HG02798 (cell line): Measurements from ENCODE around the gene CELA2A.
A peak's percentile ranks its signal among the peaks of the same experiment; 100 is the strongest.

Experiments
- ATAC-seq: cut with Tn5 transposase; IDR thresholded peaks from one replicate; pipeline ENCODE4 v1.9.1; 2021; ENCODE audit warnings: mild to moderate bottlenecking; ENCODE audit not compliant: unreplicated experiment, poor library complexity

CELA2A gene

DNA sequence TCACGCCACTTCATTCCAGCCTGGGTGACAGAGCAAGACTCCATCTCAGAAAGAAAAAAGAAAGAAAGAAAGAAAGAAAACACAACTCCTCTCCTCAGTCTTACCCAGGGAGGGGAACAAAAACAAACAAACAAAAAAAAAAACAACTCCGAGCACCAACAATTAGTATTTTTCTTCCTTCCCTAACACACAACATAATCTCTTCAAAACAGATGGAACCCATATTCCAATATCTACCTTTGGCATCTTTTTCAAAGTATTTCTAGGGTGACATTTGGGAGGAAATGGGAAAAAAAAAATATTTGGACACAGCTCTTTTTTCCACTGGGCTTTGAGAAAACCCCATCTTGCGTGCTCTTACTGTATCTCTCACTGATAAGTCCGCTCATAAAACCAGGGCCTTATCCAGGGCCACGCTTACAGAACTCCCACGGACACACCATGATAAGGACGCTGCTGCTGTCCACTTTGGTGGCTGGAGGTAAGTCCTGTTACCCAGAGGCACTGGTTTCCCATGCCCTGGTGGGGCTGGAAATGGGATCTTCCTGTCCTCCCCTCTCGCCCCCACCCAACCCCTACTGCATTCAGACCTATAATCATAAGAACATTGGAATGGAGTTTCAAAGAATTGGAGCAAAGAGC lies at the start of gene CELA2A:
Gene CELA2A (plus strand): TSS at position 420 of the 642 bp plus-strand sequence. CDS start 22 bp downstream, at position 442.
- ATAC-seq: no peak

DNA sequence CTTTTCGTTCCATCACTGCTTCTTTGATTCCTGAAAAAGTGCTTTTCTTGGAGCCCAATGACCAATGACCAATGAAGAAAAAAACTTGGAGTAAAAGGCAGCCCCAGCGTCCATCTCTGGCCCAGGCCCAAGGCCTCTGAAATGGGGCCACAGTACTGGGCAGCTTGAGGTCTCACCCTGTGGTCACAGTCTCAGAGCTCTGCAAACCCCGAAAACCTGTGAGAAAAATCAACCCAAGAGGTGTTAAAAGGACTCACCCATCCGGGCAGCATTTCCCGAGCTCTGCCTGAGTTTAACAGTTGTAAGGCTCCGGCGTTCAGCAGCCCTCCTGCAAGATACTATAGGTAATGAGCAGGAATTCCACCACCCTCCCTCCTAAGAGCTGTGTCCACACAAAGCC lies 49.0 kb upstream of the CELA2A start:
- ATAC-seq: no peak

DNA sequence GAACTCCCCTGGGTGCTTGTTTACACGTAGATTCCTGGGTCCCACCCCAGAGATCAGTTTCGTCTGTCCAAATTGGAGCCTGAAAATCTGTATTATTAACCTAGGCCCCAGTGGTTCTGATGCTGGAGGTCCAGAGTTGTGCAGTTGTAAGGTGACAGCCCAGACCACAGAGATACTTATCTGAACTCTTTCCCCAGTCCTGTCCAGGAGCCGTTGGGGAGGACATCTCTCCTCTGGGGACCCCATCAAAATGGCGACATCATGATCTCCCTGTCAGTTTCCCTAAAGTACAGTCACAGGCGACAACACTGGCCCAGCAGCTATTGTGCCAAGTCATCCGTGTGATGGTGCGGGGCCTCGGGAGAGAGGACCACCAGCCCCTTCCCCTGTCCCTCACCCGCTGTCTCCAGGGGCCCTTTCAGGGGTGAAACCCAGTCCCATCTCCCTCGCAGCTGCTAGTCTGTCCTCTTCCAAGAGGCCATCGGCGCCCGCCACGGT lies 47.6 kb upstream of the CELA2A start:
- no peak for ATAC-seq

DNA sequence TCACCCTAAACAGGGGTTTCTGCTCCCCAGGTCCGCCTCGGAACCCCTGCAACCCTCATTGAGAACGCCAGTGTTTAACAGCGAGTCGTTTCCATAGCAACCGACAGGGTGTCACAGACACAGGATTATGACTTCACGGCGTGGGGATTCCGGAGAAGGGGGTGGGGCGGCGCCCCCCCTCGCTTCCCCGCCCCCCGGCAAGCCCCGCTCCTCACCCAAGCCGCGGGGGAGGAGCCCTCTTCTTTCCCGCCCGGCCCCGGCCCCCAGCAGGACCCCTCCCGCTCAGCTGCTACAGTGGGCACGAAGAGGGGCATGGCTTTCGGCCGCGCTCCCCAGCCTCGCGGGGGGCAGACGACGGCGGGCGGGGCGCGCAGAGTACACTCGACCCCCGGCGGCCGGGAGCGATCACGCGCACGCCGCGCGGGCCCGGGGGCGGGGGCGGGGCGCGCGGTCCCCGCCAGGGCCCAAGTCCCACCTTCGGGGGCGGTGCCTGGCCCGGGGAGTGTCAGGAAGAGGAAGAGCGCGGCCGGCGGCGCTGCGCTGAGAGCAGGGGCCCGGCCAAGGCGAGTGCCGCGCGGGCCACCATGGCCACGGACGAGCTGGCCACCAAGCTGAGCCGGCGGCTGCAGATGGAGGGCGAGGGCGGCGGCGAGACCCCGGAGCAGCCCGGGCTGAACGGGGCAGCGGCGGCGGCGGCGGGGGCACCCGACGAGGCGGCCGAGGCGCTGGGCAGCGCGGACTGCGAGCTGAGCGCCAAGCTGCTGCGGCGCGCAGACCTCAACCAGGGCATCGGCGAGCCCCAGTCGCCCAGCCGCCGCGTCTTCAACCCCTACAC lies 46.9 kb upstream of the CELA2A start, which contains the start of gene EFHD2:
Gene EFHD2 (plus strand): TSS at position 501 of the 835 bp plus-strand sequence. CDS start 84 bp downstream, at position 585.
- peak; percentile 87 for ATAC-seq

DNA sequence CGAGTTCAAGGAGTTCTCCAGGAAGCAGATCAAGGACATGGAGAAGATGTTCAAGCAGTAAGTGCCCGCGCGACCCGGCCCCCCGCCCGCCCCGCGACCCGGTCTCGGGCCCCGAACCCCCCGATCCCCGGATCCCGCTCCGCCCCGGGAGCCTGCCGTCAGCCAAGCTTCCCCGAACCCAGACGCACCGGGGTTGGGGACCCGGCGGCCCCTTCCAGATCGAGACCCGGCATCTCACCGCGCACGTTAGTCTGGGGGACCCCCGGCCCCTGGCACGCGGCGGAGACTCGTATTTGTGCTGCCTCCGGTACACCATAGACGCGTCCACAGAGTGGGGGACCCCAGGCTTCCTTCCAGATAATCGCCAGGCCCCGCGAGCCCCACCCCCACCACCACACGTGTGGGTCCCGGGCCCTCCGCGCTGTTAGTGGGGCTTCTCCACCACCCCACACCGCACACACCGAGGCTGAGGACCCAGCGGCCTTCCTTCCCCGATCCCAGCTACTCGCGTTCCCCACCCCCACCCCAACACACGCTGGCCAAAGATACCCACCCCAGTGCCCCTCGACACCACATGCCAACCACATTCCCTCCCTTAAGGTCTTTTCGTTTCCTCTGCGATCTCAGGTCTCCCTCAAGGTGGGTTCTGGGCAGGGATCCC lies 46.2 kb upstream of the CELA2A start:
- ATAC-seq: no peak

DNA sequence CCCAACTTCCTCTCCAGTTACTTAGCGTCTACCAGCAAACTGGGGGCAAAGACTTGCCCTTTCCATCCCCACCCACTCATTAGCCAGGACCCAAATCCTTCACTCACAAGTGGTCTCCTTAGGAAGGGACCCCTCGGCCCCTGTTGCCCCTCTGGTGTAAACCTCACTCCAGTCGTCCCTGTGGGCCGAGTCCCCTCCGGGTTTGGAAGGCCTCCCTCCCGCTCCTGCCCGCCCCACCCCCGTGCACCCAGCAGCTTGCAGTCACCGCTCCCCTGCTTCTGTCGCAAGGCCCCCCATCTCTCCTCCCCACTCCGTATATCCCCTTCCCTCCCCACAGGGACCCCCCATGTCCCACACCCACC lies 45.7 kb upstream of the CELA2A start:
- ATAC-seq: no peak

DNA sequence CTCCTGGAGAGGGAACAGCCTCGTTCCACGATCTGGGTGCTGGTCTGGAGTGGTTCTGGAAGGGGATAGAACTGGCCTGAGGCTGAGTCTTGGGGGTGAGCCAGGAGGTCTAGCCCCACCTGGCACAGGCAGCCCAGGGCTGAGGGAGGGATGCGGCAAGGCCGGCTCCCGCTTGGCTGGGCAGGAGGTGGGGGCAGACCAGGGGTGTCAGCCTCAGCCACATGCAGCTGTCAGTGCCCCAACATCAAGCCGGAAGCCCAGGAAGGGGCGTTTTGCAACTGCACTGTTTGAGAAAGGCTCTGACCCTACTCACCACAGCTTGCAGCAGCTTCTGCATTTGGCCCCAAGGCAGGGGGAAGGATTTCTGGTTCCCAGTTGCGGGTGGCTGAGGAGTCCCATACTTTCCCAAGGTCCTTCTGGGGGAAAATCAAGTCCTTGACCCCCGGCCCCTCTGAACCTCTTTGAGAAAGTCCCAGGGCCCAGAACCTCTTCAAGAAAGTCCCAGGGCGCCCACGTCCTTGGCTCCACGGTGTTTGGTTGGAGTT lies 44.9 kb upstream of the CELA2A start:
- peak; percentile 50 for ATAC-seq

DNA sequence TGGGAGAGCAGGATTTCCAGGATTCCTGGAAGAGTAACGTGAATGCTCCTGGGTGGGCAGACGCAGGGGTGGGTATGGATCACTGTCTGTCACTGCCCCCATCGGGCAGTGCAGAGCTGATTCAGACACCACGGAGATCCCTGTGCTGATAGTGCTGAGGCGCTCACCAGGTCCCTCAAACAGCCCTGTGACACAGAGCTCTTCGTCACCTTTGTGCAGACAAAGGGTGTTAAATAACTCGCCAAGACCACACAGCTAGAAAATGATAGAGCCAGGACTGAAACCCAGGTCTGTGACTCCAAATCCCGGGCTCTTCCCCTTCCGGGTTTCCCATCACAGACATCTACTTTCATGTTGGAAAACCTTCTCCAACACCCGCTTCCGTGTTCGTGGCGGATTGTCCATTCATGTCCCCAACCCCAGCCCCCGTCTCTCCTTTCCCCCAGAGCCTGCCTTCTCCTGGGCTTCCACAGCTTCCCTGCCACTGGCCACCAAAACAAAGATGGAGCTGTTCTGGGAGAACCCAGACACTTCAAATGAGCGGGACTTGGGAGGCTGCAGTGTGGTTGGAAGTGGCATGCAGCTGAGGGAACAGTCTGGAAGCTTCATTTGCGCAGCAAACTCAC lies 44.2 kb upstream of the CELA2A start:
- ATAC-seq: no peak

DNA sequence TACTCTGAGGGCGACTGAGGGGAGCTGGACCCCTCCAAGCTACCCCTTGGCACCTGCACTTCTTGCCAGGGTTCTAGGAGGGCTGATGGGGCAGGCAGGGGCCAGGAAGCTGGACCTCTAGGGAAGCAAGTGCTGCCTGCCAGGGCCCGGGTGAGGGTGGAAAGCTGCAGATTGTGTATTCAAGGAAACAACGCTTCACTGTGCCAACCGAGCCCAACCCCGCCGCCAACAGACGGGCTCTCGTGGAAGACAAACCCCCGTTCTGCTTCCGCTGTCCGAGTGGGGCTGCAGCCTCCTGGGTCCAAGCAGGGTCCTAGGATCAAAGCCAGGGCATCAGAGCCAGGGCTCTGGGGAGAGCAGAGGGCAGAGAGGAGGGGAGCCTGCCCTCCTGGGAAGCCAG lies 43.7 kb upstream of the CELA2A start:
- ATAC-seq: no peak

DNA sequence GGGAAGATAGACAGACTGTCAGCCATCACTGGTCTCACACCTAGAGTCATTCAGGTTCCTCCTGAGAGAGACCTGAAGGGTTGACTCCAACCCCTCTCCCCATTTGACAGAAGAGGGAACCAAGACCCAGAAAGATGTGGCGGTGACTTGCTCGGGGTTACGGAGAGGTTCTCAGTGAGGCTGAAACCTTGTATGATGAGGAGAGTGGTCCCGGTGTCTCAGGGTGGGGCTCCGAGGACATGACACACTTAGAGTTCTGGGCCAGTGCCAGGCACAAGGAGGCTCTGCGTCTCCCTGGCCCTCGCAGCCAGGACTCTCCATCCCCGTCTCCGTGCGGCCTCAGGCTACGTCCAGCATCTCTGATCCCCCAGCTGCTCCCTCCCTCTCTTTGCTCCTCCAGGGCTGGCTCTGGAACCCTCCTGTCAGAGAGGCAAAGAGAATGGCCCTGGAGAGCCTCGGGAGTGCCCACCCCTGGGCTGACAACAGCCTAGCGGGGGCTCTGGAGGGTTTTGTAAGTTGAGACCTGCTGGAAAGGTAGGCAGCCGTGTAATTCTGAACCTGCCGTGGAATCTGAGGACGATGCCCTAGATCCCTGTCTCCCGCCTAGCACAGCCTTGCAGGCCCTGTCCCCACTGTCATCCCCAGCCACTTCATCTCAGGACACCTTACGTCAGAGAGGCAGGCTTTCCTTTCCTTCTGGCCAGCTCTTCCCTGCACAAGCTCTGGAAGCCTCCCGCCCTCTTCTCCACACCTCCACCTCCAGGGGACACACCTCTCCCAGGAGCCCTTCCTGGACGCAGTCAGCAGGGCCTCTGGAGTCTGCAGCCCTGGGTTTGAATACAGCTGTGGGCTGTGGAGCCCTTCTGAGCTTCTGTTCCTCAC lies 42.7 kb upstream of the CELA2A start:
- ATAC-seq: no peak

DNA sequence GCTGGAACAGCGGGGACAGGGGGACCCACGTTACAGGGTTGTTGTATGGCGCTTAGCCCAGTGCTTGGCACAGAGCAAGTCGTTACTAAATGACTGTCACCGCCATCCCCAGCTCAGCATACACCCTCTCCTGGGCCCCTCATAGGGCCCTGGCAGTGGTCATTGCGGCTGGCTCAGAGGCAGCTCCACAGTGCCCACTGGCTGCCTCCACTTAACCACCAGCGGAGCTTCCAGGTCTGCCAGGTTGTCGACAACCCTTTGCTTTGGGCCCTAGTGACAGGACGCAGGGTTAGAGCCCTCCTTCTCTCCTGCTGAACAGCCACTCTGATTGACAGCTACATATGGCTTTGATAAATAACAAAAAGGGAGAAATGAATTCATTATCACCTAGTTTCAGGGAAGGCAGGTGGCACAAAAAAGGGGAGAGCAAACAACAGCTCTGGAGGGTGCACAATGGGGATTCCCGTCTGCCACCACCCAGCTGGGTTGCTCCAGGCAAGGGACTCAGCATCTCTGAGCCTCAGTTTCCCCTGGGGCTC lies 42.0 kb upstream of the CELA2A start:
- no peak for ATAC-seq

DNA sequence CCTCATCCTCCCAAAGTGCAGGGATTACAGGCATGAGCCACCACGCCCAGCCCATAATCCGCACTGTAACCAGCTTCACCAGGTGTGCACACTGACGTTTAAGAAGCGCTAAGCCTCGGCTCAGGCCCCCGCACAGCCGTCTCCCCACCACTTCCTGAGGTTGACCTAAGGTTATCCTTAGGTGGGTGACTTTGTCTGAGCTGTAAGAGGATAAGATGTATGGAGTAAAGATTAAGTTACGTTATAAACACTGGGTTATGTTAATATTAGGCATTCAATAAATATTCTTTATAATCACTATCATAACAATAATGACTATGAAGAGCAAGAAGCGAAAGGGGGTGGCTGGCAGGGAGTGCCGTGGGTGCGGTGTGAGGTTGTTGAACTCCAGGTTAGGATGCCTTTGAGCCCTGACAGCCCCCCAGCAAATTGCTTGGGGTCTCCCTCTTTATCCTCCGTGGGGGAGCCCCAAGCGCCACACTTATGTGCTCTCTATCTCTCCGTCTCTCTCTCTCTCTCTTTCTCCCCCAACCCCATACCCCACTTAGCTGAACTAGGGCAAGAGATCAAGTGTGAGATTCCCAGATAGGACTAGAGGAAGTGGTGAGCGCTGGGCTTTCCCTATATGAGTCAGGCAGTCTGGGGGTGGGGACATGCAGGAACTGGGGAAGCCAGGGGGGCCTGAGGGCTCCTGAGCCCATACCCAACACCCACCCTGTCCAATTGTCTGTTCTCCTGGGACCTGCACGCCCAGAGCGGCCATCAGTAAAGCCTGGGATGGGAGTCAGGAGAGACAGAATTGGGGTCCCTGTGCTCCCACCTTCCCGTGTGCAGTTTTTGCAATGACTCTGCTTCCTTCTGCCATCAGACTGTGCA lies 39.2 kb upstream of the CELA2A start:
- no peak for ATAC-seq

DNA sequence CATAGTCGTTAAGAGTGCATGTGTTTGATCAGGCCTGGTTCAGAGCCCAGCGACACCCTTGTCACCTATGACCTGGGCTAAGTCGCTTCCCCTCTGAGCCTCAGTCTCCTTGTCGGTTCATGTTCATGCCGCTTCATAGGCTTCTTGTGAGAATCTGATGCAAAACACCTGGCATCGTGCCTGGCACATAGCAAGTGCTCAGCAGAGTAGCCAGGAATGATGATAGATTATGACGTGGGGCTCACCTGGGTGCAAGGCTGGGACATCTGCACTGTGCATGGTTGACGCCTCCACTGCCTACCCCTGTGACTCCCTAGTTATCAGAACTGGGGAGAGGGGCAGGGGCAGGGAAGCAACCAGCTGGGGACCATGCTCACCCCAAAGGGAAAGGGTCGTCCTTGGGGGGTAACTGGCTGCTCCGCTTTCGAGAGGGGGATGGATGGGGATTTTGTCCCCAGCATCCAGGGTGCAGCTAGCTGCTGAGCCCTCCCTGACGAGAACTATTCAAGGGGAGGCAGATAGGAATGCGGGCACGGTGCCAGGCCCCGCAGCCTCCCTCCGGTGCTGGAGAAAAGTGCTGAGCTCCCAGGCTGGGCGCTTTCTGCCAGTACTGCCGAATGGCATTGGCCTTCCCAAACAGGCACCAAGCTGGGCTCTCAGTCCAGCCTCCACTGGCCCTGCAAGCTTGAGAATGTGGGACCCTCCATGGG lies 37.6 kb upstream of the CELA2A start:
- no peak for ATAC-seq

DNA sequence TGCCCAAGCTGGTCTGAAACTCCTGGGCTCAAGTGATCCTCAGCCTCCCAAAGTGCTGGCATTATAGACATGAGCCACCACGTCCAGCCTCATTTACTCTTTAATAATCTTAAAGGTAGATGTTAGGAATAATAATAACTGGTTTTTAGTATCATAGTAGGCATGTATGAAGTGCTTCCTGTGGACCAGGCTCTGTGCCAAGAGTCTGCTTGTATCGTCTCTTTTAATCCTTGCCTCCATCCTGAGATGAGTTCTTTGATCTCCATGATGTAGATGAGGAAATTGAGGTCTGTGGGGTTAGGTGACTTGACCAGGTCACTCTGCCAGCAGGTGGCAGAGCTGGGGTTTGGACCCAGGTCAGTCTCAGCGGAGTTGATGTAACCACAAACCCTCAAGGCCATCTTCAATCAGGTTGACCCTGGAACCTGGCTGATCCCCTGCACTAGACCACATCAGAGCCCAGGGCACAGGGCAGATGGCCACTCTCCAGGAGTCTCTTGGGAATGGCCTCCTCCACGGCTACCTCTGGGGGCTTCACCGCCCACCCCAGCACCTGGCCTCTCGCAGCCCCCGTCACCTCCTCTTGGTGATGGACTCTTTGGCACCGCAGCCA lies 35.6 kb upstream of the CELA2A start:
- ATAC-seq: no peak

DNA sequence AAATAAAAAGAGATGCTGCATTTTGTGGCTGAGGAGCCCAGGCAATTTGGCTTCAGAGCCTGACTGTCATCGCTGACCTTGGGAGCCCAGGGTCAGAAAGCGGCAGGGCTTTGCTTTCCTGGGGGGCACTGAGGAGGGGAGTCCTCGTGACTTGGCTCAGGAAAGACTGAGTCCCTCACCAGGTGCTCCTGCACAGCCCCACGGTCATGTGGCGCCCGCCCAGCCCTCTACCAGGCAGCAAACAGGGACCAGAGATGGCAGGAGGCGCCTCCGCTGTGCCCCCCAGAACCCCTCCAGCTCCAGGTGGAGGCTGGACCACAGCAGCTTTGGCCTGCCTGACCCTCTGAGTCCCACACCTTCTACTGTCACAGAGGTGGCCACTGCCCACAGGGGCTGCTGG lies 33.7 kb upstream of the CELA2A start:
- no peak for ATAC-seq

DNA sequence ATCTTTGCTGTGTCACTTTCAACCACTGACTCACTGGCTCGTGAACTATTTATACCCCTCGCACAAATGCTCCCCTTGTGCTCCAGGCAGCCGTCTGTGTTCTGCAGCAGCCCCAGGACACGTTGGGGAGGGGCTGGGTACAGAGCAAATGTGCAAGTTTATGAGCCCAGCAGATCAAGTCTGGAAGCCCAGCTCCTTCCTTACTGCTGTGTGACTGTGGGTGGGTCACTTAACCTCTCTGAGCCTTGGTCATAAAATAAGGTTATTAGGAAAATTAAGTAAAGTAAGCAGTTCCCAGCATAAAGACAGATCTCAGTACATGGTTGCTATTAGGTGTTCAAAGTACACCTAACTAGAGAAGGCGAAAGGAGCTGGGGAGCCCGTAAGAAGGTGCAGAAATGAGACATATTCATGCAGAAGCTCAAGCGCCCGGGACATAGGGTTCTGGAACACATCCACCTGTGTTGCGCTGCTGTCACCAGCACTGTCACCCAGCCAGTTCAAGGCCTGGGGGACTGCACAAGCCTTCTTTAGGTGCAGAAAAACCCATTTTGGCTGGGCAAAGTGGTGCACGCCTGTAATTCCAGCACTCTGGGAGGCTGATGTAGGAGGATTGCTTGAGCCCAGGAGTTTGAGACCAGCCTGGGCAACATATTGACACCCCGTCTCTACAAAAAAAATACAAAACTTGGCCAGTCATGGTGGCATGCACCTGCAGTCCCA lies 33.0 kb upstream of the CELA2A start:
- no peak for ATAC-seq
